Keratinocyte (primary cell): ENCODE results near the gene GSTO2. TPM values are rescaled to one million over a fixed set of nuclear protein-coding genes. Genes with fewer than 3 reads are reported as not detected.

Experiments used
- DNase-seq: peaks from one replicate; pipeline ENCODE4 v3.0.0-alpha.2; 2011; ENCODE audit warnings: low read depth, missing footprints, low spot score
- FAIRE-seq: peaks from 2 replicates; lab custom pipeline; 2011; peaks lifted over from hg19 to GRCh38; lab: Jason Lieb, UNC
- H2AFZ ChIP-seq: 2 replicates; pipeline ENCODE4 v1.6.0; 2012; ENCODE audit warnings: low read length, control low read depth, inconsistent platforms; ENCODE audit not compliant: control insufficient read depth
- H3K27ac ChIP-seq: 2 replicates; pipeline ENCODE4 v1.5.1; 2011; ENCODE audit warnings: low read length; ENCODE audit not compliant: control insufficient read depth, insufficient read depth
- H3K27me3 ChIP-seq: 3 replicates; pipeline ENCODE4 v1.6.0; 2011; ENCODE audit warnings: low read length; ENCODE audit not compliant: control insufficient read depth, insufficient read depth; ENCODE audit errors: extremely low read depth
- H3K36me3 ChIP-seq, 2 experiments: 2 replicates in 1 of 2; 3 replicates in 1 of 2; pipeline ENCODE4 v1.5.1; 2011; ENCODE audit warnings: low read length in 2 of 2, mild to moderate bottlenecking in 1 of 2; ENCODE audit not compliant: control insufficient read depth in 2 of 2, insufficient read depth in 2 of 2; ENCODE audit errors: extremely low read depth in 1 of 2
- H3K4me1 ChIP-seq: 3 replicates; pipeline ENCODE4 v1.5.1; 2011; ENCODE audit warnings: low read length; ENCODE audit not compliant: control insufficient read depth, insufficient read depth; ENCODE audit errors: extremely low read depth
- H3K4me2 ChIP-seq: 3 replicates; pipeline ENCODE4 v1.6.0; 2011; ENCODE audit warnings: low read depth, low read length; ENCODE audit not compliant: control insufficient read depth, insufficient read depth; ENCODE audit errors: extremely low read depth
- H3K4me3 ChIP-seq, 3 experiments: fragments of 200-600 bp in 1 of 3; sonication (generic) in 1 of 3; 2 replicates in 2 of 3; 3 replicates in 1 of 3; pipeline ENCODE4 v1.5.1; 2011 to 2016; ENCODE audit warnings: low read length in 3 of 3, mild to moderate bottlenecking in 3 of 3, control low read depth in 2 of 3, inconsistent platforms in 1 of 3, low read depth in 1 of 3, mixed read lengths in 1 of 3, mixed run types in 1 of 3, moderate library complexity in 1 of 3; ENCODE audit not compliant: control insufficient read depth in 2 of 3, insufficient read depth in 2 of 3; ENCODE audit errors: extremely low read depth in 1 of 3
- H3K79me2 ChIP-seq: 2 replicates; pipeline ENCODE4 v1.6.0; 2012; ENCODE audit warnings: low read length; ENCODE audit not compliant: control insufficient read depth, insufficient read depth
- H3K9ac ChIP-seq: 3 replicates; pipeline ENCODE4 v1.6.0; 2011; ENCODE audit warnings: low read length; ENCODE audit not compliant: control insufficient read depth, insufficient read depth; ENCODE audit errors: extremely low read depth
- H3K9me1 ChIP-seq: 3 replicates; pipeline ENCODE4 v1.6.0; 2011; ENCODE audit warnings: low read length; ENCODE audit not compliant: control insufficient read depth, insufficient read depth; ENCODE audit errors: extremely low read depth
- H3K9me3 ChIP-seq: 2 replicates; pipeline ENCODE4 v1.5.1; 2012; ENCODE audit warnings: low read depth, low read length; ENCODE audit not compliant: control insufficient read depth
- H4K20me1 ChIP-seq: 3 replicates; pipeline ENCODE4 v1.6.0; 2011; ENCODE audit warnings: low read length; ENCODE audit not compliant: control insufficient read depth, insufficient read depth; ENCODE audit errors: extremely low read depth
- EZH2 ChIP-seq: IDR thresholded peaks from one replicate; pipeline ENCODE4 v1.6.1; 2012; ENCODE audit warnings: inconsistent platforms, mild to moderate bottlenecking, low read length, moderate library complexity
- dilution Hi-C: fragments of 300-500 bp; cut with MboI; formaldehyde crosslinking; loops from one replicate; pipeline ENCODE4 v1.7.0; 2020; ENCODE audit warnings: low sequenced_read_pairs; ENCODE audit not compliant: extremely low pct_ligation_motif_present
- polyA plus RNA-seq, 5 experiments: library from polyadenylated mRNA; depleted of rRNA in 3 of 5; stranded (reverse) in 3 of 5; stranded (forward) in 1 of 5; unstranded in 1 of 5; fragments of >200 nt; gene quantifications; 1 replicate in 1 of 5; 2 replicates in 3 of 5; 3 replicates in 1 of 5; pipeline versions ENCODE4 v1.2.1 to v1.2.3, GENCODE V29; 2011 to 2012; ENCODE audit warnings: missing spikeins in 2 of 5, low read depth in 1 of 5, low replicate concordance in 1 of 5
- TF ChIP-seq, protein P1 (sequence below), 3 experiments: IDR thresholded peaks in 1 of 3; conservative IDR thresholded peaks in 1 of 3; optimal IDR thresholded peaks in 1 of 3; 2 replicates in 2 of 3; 3 replicates in 1 of 3; pipeline versions ENCODE3 to v1.5.1; 2011; ENCODE audit warnings: low read length in 3 of 3, mild to moderate bottlenecking in 3 of 3, moderate library complexity in 2 of 3, control low read depth in 1 of 3, inconsistent platforms in 1 of 3; ENCODE audit not compliant: insufficient read depth in 2 of 3; ENCODE audit errors: extremely low read depth in 1 of 3

GSTO2 gene
- polyA plus RNA-seq, 1 donor (not counting 4 experiments of a cell fraction or from before 2014, with no cell fraction given) = 56.9 TPM

GRCh38 chr10:104255311-104255981 is 13.5 kb upstream of the GSTO2 start:
- peak overlapping the region; percentile 82 for H3K27ac ChIP-seq
- no peak for TF ChIP-seq EZH2
- TF ChIP-seq, protein P1, sequence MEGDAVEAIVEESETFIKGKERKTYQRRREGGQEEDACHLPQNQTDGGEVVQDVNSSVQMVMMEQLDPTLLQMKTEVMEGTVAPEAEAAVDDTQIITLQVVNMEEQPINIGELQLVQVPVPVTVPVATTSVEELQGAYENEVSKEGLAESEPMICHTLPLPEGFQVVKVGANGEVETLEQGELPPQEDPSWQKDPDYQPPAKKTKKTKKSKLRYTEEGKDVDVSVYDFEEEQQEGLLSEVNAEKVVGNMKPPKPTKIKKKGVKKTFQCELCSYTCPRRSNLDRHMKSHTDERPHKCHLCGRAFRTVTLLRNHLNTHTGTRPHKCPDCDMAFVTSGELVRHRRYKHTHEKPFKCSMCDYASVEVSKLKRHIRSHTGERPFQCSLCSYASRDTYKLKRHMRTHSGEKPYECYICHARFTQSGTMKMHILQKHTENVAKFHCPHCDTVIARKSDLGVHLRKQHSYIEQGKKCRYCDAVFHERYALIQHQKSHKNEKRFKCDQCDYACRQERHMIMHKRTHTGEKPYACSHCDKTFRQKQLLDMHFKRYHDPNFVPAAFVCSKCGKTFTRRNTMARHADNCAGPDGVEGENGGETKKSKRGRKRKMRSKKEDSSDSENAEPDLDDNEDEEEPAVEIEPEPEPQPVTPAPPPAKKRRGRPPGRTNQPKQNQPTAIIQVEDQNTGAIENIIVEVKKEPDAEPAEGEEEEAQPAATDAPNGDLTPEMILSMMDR (optimal IDR thresholded peaks at IDR 0.05 in 1 of 3, IDR thresholded peaks at IDR 0.05 in 1 of 3, conservative IDR thresholded peaks at IDR 0.05 in 1 of 3; ENCODE audit: extremely low read depth in 1 of 3, insufficient read depth in 2 of 3, low read length in 3 of 3) = no peak
- peaks cover 3% of the 10 kb centered on the region for H3K9me1 ChIP-seq
- no peaks in the 10 kb centered on the region for H3K27me3 ChIP-seq
- H3K4me1 ChIP-seq = peaks cover 53% of the 10 kb centered on the region
- H3K4me2 ChIP-seq = peak overlapping the region; percentile 92
- no peaks in the 10 kb centered on the region for H4K20me1 ChIP-seq
- peaks cover 36% of the 10 kb centered on the region for H3K79me2 ChIP-seq
- peak overlapping the region; percentile 86 to 88 (median 86) for H3K4me3 ChIP-seq
- peaks cover 3 to 15% of the 10 kb centered on the region in 2 experiments for H3K36me3 ChIP-seq
- H3K9ac ChIP-seq = peak overlapping the region; percentile 86
- no peaks in the 10 kb centered on the region for H3K9me3 ChIP-seq
- no peak for DNase-seq
- H2AFZ ChIP-seq = peak overlapping the region; percentile 97
- dilution Hi-C loops = no loop called here
- peak; percentile 73 for FAIRE-seq

- TF ChIP-seq, protein P1 (optimal IDR thresholded peaks at IDR 0.05 in 1 of 3, IDR thresholded peaks at IDR 0.05 in 1 of 3, conservative IDR thresholded peaks at IDR 0.05 in 1 of 3; ENCODE audit: extremely low read depth in 1 of 3, insufficient read depth in 2 of 3, low read length in 3 of 3) = no peak
- TF ChIP-seq EZH2 = no peak
- peaks cover 36% of the 10 kb centered on the region for H3K79me2 ChIP-seq
Measured at GRCh38 chr10:104256335-104256961, 12.5 kb upstream of the GSTO2 start.

More at GRCh38 chr10:104256335-104256961, 12.5 kb upstream of the GSTO2 start:
- dilution Hi-C loops = no loop called here
- Histone ChIP-seq H4K20me1 (no peaks in the 10 kb centered on the region), H3K27me3 (no peaks in the 10 kb centered on the region), H3K9ac (peak overlapping the region; percentile 86), H2AFZ (no peak overlapping the region), H3K4me1 (peaks cover 62% of the 10 kb centered on the region), H3K27ac (peak overlapping the region; percentile 82), H3K9me1 (peaks cover 3% of the 10 kb centered on the region), H3K4me2 (peak overlapping the region; percentile 92), H3K9me3 (no peaks in the 10 kb centered on the region), H3K4me3 (peak overlapping the region; percentile 86 to 88 (median 86)), H3K36me3 (peaks cover 5 to 18% of the 10 kb centered on the region in 2 experiments)
- FAIRE-seq (no peak), DNase-seq (no peak)
